B cell (primary cell): ENCODE measurements around the gene FST. TPM values are rescaled to one million over a fixed set of nuclear protein-coding genes. Genes with fewer than 3 reads are reported as not detected.

ENCODE experiments used
- ATAC-seq: fragments of 200-7000 bp; cut with Tn5 transposase; one replicate; pipeline ENCODE4 v1.10.0; 2021; ENCODE audit warnings: low read depth, mild to moderate bottlenecking, moderate number of reproducible peaks, moderate library complexity
- CTCF ChIA-PET: fragments of 350-600 bp; sonication (Branson Sonifier 250); formaldehyde crosslinking; loops from one replicate; lab custom pipeline; 2021; ENCODE audit warnings: antibody characterized with exemption, inconsistent platforms; lab: Charles Lee
- POLR2A ChIA-PET: fragments of 350-600 bp; sonication (Branson Sonifier 250); formaldehyde crosslinking; loops from one replicate; lab custom pipeline; 2021; ENCODE audit warnings: antibody characterized with exemption; lab: Charles Lee
- DNase-seq: peaks from one replicate; pipeline ENCODE4 v3.0.0; 2013
- H2AFZ ChIP-seq: 2 replicates; pipeline ENCODE4 v1.6.1; 2012; ENCODE audit warnings: mild to moderate bottlenecking, low read depth, low read length; ENCODE audit not compliant: insufficient read depth, poor library complexity, severe bottlenecking
- H3K27ac ChIP-seq, 2 donors: 1 replicate in 1 of 2; 2 replicates in 1 of 2; pipeline ENCODE4 v1.5.1; 2012 to 2013; ENCODE audit warnings: low read length in 2 of 2, mild to moderate bottlenecking in 2 of 2, moderate library complexity in 1 of 2
- H3K27me3 ChIP-seq, 4 experiments: fragments of 200-600 bp in 1 of 4; sonication (generic) in 1 of 4; replicated peaks in 1 of 4; 1 replicate in 2 of 4; 2 replicates in 2 of 4; pipeline versions ENCODE4 v1.6.1 to v1.7.0; 2013 to 2016; ENCODE audit warnings: low read length in 3 of 4, mild to moderate bottlenecking in 2 of 4, mixed read lengths in 1 of 4, moderate library complexity in 1 of 4; ENCODE audit not compliant: insufficient read depth in 4 of 4, control insufficient read depth in 3 of 4; ENCODE audit errors: control extremely low read depth in 1 of 4
- H3K36me3 ChIP-seq, 2 experiments: replicated peaks in 1 of 2; 1 replicate in 1 of 2; 2 replicates in 1 of 2; pipeline versions ENCODE4 v1.6.1 to v1.7.1; 2013; ENCODE audit warnings: low read length in 1 of 2; ENCODE audit not compliant: insufficient read depth in 2 of 2, control insufficient read depth in 1 of 2; ENCODE audit errors: control extremely low read depth in 1 of 2, extremely low read depth in 1 of 2
- H3K4me1 ChIP-seq, 2 donors: fragments of 200-600 bp in 1 of 2; sonication (generic) in 1 of 2; 1 replicate in 1 of 2; 2 replicates in 1 of 2; pipeline versions ENCODE4 v1.5.1 to v1.6.1; 2013 to 2017; ENCODE audit warnings: low read length in 2 of 2; ENCODE audit not compliant: control insufficient read depth in 2 of 2, insufficient read depth in 2 of 2
- H3K4me2 ChIP-seq: replicated peaks from 2 replicates; pipeline ENCODE3; 2012; ENCODE audit warnings: mild to moderate bottlenecking, low read depth, low read length; ENCODE audit not compliant: poor library complexity, severe bottlenecking
- H3K4me3 ChIP-seq, 5 experiments: fragments of 200-600 bp in 1 of 5; sonication (generic) in 1 of 5; 1 replicate in 3 of 5; 2 replicates in 2 of 5; pipeline versions ENCODE4 v1.5.1 to v1.7.0; 2011 to 2016; ENCODE audit warnings: low read length in 4 of 5, mild to moderate bottlenecking in 4 of 5, low read depth in 2 of 5, control low read depth in 1 of 5, moderate library complexity in 1 of 5; ENCODE audit not compliant: insufficient read depth in 1 of 5; ENCODE audit errors: control extremely low read depth in 1 of 5, extremely low read depth in 1 of 5
- H3K79me2 ChIP-seq: fragments of 200-600 bp; sonication (generic); one replicate; pipeline ENCODE4 v1.6.0; 2016; ENCODE audit warnings: low read length; ENCODE audit not compliant: control insufficient read depth, insufficient read depth
- H3K9ac ChIP-seq: fragments of 200-600 bp; sonication (generic); 2 replicates; pipeline ENCODE4 v1.6.1; 2017; ENCODE audit warnings: mild to moderate bottlenecking, low read length, moderate library complexity
- H3K9me3 ChIP-seq, 3 donors: one replicate each; pipeline versions ENCODE4 v1.6.1 to v1.7.1; 2013; ENCODE audit warnings: low read length in 2 of 3; ENCODE audit not compliant: control insufficient read depth in 2 of 3, insufficient read depth in 1 of 3; ENCODE audit errors: control extremely low read depth in 1 of 3
- H4K20me1 ChIP-seq: 2 replicates; pipeline ENCODE4 v1.6.0; 2012; ENCODE audit warnings: mild to moderate bottlenecking, low read length; ENCODE audit not compliant: insufficient read depth, control insufficient read depth, poor library complexity, severe bottlenecking
- H3K27ac Mint-ChIP-seq: one replicate; pipeline ENCODE4 v1.8.0; 2021; ENCODE audit warnings: mixed read lengths
- H3K27me3 Mint-ChIP-seq: one replicate; pipeline ENCODE4 v1.8.0; 2021; ENCODE audit warnings: mixed read lengths
- H3K4me1 Mint-ChIP-seq: one replicate; pipeline ENCODE4 v1.8.0; 2021; ENCODE audit warnings: mixed read lengths
- H3K4me3 Mint-ChIP-seq: one replicate; pipeline ENCODE4 v1.8.0; 2021; ENCODE audit warnings: mixed read lengths
- H3K9me3 Mint-ChIP-seq: one replicate; pipeline ENCODE4 v1.8.0; 2022; ENCODE audit warnings: mixed read lengths; ENCODE audit not compliant: insufficient read depth
- EZH2 ChIP-seq: IDR thresholded peaks from 2 replicates; pipeline ENCODE4 v1.6.1; 2012; ENCODE audit warnings: borderline replicate concordance, low read depth, mild to moderate bottlenecking, moderate library complexity, low read length; ENCODE audit not compliant: insufficient read depth, poor library complexity, severe bottlenecking
- WGBS: methylation state at CpG from one replicate; pipeline ENCODE4 v1.1.5; 2013; ENCODE audit warnings: missing lambda C conversion rate; ENCODE audit not compliant: insufficient coverage; 5-methylcytosine and 5-hydroxymethylcytosine counted together
- intact Hi-C: fragments of 100-400 bp; cut with micrococcal nuclease; formaldehyde crosslinking; loops from one replicate; pipeline ENCODE4 v1.10.0; 2022
- polyA plus RNA-seq: library from polyadenylated mRNA; depleted of rRNA; stranded (reverse); fragments of >200 nt; gene quantifications from 2 replicates; pipeline ENCODE4 v1.2.3, GENCODE V29; 2012
- total RNA-seq, 2 donors: library from RNA; stranded (reverse); fragments of 120-200 nt in 1 of 2; gene quantifications; 1 replicate in 1 of 2; 2 replicates in 1 of 2; pipeline versions ENCODE4 v1.2.3 to v1.2.4, GENCODE V29; 2013 to 2022
- TF ChIP-seq, protein P1 (sequence below): fragments of 200-600 bp; IDR thresholded peaks from one replicate; pipeline ENCODE4 v1.8.0; 2022; ENCODE audit warnings: antibody characterized with exemption, mild to moderate bottlenecking

The FST gene
- total and polyA plus RNA-seq, 2 donors (not counting 1 experiment from before 2014, with no cell fraction given): not detected

DNA sequence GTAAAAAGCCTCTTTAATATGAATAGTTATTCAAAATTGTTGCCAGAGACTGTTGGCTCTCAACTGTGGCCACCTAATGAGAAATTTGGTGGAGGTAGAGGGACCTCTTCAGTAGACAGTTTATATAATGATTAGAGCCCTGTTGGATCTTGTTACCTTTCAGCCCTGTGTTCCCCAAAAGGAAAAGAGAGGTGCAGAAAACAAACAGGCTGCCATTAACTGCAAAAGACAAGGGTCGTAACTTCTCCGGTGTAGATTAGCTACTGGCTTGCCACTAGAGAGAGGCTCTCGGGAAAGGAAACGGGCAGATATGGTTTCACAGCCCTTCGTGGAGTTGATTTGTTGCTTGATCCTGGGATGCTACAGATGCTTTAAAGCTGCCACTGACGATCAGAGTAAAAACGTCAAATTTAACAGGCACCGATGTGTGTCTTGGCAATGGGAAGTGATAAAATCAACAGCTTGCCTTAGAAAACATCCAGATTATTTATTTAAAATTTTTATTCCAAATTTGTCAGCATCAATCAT, 7.8 kb downstream of the FST start:
- no peaks in the 10 kb centered on the region for H3K36me3 ChIP-seq
- no peak overlapping the region for H3K4me3 ChIP-seq
- no peaks in the 10 kb centered on the region for H3K79me2 ChIP-seq
- ChIA-PET CTCF (no interaction called here), POLR2A (no interaction called here)
- ATAC-seq (no peak), DNase-seq (no peak)
- no peak overlapping the region for H2AFZ ChIP-seq
- peaks cover 57% of the 10 kb centered on the region for H3K27me3 Mint-ChIP-seq
- no peak for TF ChIP-seq EZH2
- TF ChIP-seq, protein P1, sequence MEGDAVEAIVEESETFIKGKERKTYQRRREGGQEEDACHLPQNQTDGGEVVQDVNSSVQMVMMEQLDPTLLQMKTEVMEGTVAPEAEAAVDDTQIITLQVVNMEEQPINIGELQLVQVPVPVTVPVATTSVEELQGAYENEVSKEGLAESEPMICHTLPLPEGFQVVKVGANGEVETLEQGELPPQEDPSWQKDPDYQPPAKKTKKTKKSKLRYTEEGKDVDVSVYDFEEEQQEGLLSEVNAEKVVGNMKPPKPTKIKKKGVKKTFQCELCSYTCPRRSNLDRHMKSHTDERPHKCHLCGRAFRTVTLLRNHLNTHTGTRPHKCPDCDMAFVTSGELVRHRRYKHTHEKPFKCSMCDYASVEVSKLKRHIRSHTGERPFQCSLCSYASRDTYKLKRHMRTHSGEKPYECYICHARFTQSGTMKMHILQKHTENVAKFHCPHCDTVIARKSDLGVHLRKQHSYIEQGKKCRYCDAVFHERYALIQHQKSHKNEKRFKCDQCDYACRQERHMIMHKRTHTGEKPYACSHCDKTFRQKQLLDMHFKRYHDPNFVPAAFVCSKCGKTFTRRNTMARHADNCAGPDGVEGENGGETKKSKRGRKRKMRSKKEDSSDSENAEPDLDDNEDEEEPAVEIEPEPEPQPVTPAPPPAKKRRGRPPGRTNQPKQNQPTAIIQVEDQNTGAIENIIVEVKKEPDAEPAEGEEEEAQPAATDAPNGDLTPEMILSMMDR: no peak
- H3K4me1 ChIP-seq: no peaks in the 10 kb centered on the region
- no peak overlapping the region for H3K4me3 Mint-ChIP-seq
- H4K20me1 ChIP-seq: no peaks in the 10 kb centered on the region
- H3K4me2 ChIP-seq: no peak overlapping the region
- no peak overlapping the region for H3K27ac ChIP-seq
- 87% methylated on average over 8 of the region's 8 CpGs for WGBS
- no peak overlapping the region for H3K9ac ChIP-seq
- H3K9me3 ChIP-seq: no peaks in the 10 kb centered on the region
- peaks cover 2% of the 10 kb centered on the region for H3K4me1 Mint-ChIP-seq
- no peaks in the 10 kb centered on the region for H3K9me3 Mint-ChIP-seq
- no peak overlapping the region for H3K27ac Mint-ChIP-seq
- intact Hi-C loops: no loop called here
- peaks cover 0 to 11% (median 9%) of the 10 kb centered on the region in 4 experiments for H3K27me3 ChIP-seq

DNA sequence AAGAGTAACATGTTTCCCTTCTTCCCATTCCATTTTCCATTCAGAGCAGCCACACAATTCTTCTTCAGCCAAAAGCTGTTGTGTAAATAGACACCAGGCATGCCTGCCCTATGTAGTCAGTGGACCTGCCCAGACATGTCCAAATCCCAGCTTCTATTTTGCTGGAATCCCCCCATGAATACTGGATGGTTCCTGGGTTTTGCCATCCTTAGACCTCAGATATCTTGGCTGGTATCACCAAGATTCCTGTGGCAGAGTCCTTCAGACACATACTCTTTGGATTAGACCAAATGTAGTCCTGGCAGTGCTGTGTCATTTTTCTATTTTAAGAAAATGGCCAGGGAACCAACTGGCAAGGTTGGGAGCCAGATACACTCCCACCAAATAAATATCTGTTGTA, 10.3 kb downstream of the FST start:
- no peak for TF ChIP-seq EZH2
- TF ChIP-seq, protein P1: no peak
- Histone ChIP-seq H3K9me3 (no peaks in the 10 kb centered on the region), H3K36me3 (no peaks in the 10 kb centered on the region), H2AFZ (no peak overlapping the region), H3K27ac (no peak overlapping the region), H3K9ac (no peak overlapping the region), H4K20me1 (no peaks in the 10 kb centered on the region), H3K4me3 (no peak overlapping the region), H3K4me2 (no peak overlapping the region), H3K79me2 (no peaks in the 10 kb centered on the region), H3K27me3 (peaks cover 0 to 7% (median 4%) of the 10 kb centered on the region in 4 experiments), H3K4me1 (no peaks in the 10 kb centered on the region)
- POLR2A ChIA-PET: no interaction called here
- H3K4me3 Mint-ChIP-seq: no peak overlapping the region
- CTCF ChIA-PET: no interaction called here
- H3K4me1 Mint-ChIP-seq: no peaks in the 10 kb centered on the region
- ATAC-seq (no peak), DNase-seq (no peak)
- intact Hi-C loops: no loop called here
- peaks cover 2% of the 10 kb centered on the region for H3K9me3 Mint-ChIP-seq
- H3K27ac Mint-ChIP-seq: no peak overlapping the region
- H3K27me3 Mint-ChIP-seq: peaks cover 54% of the 10 kb centered on the region
